HG02642 (cell line): ENCODE measurements around the gene PITPNC1.
"Not testable (repeated sequence)": the region's sequence is repeated elsewhere in the genome, so short reads cannot be mapped to it uniquely, and the experiment has no call there.

ENCODE experiments used
- ATAC-seq: cut with Tn5 transposase; IDR thresholded peaks from one replicate; pipeline ENCODE4 v1.9.1; 2021; ENCODE audit warnings: mild to moderate bottlenecking; ENCODE audit not compliant: unreplicated experiment, poor library complexity

PITPNC1 gene

DNA sequence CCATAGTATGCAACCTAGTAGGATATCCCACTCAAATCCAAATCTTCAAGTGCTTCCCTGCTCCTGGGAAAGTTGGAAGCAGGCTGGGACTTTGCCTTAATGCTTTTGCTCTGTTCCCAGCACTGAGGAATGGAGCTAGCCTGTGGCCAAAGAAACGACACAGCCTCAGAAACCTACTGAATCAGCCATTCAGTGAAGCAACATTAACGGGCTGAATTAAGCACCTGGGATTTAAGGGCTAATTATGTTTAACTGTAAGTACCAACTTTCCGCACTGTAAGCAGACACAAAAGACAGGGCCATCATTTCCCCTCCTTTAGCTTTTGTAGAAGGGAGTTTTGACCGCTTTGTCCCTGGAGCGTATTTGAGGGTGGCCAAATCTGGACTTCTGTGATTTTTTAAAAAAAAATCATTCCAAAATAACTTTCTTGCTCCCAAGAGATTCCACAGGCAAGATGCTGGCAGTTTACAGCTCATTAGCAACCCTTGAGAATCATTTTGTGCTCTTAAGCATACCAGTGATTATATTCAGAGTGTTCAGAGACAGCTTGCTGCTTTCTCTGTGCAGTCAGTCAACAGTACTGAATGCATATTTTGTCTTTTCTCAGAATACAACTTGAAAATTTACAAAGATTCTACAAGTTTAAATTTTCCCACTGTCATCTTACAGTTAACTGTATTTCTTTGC lies 323.1 kb downstream of the PITPNC1 start:
- no peak for ATAC-seq

DNA sequence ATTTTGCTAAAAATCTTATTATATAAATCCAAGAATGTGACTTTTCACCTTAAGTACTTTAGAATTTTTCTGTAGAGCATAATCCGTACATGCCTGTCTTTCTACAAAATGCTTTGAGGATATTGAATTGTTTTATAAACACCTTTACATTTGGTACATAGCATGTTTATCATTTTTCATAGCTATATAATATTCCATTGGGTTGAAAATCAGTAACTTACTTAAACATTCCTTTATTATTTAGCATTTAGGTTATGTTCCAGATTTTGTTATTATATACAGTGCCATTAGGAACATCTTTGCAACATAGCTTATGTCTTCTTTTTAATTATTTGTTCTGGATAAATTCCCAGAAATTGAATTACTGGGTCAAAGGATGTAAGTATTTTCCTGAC lies 323.6 kb downstream of the PITPNC1 start:
- ATAC-seq = no peak

DNA sequence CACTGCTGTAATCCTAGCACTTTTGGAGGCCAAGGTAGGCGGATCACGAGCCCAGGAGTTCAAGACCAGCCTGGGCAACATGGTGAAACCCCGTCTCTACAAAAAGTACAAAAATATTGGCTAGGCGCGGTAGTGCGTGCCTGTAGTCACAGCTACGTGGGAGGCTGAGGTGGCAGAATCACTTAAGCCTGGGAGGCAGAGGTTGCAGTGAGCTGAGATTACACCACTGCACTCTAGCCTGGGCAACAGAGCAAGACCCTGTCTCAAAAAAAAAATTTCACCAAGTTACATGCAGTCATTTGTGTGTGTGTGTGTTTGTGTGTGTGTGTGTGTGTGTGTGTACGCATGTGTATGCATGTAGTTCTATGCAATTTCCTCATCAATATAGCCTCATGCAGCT lies 325.8 kb downstream of the PITPNC1 start:
- not testable (repeated sequence) for ATAC-seq

DNA sequence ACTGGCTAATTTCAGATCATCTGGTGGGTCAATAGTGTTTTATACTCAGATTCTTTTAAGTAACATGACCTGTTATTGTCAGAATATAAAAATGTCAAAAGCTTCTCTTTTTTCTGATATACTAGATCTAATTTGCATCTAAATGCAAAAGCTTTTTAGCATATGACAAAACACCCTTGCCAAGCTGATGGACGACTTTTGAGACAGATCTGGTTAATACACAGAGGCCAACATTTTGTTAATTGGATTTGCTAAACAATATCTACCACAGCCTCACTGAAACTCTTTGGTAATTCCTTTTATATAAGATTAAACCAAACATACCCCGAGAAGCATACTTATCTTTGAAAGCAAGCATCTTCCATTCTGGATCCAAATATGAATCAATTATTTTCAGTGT lies 330.4 kb downstream of the PITPNC1 start:
- ATAC-seq = no peak

DNA sequence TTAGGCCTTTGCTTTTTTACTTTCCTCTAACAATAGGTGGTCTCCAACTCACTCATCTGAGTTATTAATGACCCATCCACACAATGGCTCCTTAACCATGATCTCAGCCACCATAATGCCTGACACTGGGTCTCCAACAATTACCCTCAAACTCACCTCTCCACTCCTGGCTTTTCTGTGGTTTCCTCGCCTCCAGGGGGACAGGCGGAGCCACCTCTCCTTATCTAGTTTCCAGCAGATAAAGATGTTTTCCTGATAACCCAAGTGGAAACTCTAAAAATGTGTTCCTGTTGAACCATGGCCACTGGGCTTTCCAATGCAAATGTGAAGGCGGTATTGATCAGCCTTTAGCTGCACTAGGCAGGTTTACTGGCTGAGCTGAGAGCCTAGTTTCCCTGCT lies 331.3 kb downstream of the PITPNC1 start:
- no peak for ATAC-seq

DNA sequence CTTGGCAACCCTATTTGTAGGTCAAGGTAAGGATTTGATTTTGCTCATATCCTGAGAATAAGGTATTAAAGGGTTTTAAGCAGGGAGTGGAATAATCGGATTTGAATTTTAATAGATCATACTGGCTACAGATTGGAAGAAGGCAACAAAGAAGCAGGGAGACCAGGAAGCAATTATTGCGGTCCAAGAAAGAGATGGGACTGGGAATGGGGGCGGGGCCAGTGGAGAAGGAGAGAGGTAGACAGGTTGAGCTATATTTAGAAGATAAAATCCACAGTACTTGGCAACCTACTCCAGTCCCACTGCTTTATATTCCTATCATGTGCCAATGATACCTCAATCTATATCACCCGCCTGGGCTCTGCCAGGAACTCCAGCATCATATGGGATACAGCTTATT lies 334.8 kb downstream of the PITPNC1 start:
- no peak for ATAC-seq

DNA sequence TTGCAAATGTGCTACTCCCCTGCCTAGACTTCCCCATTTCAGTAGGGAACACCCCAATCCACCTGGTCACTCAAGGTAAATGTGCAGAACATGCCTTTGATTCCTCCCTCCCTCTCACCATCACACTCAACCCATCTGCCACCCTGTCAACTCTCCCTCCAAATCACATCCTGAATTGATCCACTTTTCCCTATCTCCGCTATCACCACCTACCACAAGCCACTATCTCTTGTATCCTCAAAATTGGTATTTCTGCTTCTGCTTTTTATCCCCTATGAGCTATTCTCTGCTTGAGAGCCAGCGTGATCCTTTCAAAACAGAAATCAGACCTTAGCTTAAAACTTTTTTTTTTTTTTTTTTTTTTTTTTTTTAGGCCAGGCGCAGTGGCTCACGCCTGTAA lies 335.3 kb downstream of the PITPNC1 start:
- no peak for ATAC-seq

DNA sequence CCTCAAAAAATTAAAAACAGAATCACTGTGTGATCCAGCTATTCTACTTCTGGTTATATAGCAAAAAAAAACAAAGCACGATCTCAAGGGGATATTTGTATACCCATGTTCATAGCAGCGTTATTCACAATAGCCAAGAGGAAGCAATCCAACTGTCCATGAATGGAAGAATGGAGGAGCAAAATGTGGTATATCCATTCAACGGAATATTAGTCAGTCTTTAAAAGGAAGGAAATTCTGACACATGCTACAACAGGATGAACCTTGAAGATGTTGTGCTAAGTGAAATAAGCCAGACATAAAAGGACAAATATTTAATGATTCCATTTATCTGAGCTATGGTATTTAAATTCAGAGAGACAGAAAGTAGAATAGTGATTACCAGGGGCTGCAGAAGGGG lies 336.1 kb downstream of the PITPNC1 start:
- no peak for ATAC-seq

DNA sequence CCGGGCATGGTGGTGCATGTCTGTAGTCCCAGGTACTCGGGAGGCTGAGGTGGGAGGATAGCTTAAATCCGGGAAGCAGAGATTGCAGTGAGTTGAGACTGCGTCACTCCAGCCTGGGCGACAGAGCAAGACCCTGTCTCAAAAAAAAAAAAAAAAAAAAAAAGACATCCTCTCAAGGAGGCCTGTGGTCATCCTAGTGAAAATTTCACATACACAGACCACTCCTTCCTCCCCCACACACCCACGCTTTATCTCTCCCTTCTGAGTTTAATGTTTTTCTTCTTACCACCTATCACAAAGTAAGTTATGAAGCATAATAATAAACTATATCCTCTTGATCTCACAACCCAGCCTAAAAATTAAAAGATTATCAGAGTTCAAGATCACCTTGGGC lies 339.3 kb downstream of the PITPNC1 start:
- no peak for ATAC-seq

DNA sequence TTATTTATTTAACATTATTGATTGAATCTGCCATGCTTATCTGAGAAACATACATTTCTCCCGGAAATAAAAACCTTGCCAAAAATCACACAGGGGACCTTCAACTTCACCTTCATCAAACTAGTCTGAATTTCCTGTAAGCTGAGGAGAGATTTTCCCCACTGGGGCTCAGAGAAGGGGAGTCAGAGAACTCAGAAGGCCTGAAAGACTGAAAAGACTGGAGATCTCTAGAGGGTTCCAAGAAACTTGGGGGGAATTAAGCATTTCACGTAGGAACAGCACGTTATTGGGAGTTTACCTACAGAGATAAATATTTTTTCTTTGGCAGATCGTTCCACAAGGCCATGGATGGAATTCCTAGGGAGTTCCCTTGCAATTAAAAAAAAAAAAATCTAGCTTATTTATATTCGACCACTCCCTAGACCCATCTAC lies 340.1 kb downstream of the PITPNC1 start:
- no peak for ATAC-seq

DNA sequence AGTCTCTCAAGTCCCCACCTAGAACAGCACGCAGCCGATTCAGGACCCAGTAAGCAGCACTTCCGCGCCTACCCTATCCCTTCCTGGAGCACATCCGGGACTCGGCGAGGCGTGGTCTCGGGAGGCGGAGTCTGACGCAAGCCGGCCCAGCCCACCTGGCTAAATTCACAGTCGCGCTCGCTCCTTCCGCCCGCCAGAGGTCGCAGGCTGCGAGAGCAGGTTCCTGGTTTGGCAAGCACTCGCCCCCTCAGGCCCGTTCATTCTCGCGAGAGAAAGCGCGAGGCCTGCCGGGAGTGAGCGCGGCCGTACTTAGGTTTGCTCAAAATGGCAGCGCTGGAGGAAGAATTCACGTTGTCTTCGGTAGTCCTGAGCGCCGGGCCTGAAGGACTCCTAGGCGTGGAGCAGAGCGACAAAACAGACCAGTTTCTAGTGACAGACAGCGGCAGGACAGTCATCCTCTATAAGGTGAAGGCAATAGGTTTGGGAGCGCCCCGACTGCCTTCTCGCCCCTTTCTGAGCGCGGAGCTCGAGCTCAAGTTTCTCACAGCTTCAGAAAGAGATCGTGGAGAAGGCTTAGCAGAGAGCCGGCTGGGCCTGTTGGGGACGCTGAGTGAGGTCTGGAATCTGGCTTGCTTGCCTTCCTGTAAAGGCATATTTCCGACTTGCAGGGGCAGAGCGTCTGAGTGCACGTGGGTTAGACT lies 340.7 kb downstream of the PITPNC1 start, which contains the start of gene NOL11:
Gene NOL11 (plus strand): TSS at position 313 of the 701 bp plus-strand sequence. CDS start 12 bp downstream, at position 325.
- ATAC-seq = peak; percentile 98

DNA sequence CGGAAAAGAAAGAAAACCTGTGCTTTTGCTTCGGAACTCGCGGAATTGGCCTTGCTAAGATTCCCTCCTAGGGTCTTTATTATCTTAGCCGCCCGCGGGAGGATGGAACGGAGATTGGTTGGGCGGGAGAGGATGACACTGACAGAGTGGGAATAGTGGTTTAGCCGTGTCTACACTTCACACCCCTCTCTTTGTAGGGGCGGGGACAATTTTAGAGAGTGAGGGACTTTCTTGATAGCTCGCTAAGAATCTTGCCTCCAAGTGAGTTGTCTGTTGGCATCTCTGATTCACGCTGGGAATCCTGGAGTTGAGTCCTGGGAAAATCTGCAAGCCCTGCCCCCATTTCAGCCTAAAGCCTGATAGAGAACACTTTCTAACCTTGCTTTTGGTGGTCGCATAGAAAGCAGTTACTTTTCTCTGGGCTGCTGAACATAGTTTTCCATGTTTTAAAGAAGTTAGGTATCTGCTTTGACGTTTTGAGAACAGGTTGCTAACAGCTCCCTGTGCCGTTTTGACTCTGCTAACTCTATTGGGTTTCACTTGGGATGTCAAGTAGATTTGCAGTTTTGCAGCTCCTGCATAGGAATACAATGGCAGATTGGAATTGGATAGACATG lies 341.4 kb downstream of the PITPNC1 start:
- no peak for ATAC-seq

DNA sequence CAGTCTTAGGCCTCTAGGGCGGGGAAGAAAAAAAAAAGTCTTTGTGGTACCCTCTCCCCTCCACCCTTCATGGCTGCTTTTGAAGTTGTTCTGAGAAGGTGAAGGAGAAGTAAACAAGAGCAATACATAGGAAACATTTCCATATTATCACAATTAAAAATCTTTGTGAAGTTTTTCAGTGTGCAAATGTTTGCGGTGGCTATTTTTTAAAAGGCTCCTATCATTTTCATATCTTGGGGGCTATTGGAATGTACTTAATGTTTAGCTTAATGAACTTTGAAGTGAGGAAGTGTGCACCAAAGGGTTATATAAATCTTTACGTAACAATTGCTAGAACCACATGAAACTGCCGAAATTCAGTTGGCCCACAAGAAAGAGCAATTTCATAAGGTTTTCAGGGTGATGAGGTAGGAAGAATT lies 348.3 kb downstream of the PITPNC1 start:
- no peak for ATAC-seq

DNA sequence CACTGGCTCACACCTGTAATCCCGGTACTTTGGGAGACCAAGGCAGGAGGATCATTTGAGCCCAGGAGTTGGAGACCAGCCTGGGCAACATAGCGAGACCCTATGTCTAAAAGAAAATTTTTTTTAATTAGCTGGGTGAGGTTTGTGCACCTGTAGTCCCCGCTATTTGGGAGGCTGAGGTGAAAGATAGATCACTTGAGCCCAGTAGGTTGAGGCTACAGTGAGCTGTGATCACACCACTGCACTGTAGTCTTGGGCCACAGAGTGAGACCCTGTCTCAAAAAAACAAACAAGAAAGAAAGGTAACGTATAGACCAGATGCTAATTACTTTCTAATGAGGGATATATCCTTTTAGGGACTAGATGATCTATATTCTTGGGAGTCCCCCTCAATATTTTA lies 348.7 kb downstream of the PITPNC1 start:
- no peak for ATAC-seq

DNA sequence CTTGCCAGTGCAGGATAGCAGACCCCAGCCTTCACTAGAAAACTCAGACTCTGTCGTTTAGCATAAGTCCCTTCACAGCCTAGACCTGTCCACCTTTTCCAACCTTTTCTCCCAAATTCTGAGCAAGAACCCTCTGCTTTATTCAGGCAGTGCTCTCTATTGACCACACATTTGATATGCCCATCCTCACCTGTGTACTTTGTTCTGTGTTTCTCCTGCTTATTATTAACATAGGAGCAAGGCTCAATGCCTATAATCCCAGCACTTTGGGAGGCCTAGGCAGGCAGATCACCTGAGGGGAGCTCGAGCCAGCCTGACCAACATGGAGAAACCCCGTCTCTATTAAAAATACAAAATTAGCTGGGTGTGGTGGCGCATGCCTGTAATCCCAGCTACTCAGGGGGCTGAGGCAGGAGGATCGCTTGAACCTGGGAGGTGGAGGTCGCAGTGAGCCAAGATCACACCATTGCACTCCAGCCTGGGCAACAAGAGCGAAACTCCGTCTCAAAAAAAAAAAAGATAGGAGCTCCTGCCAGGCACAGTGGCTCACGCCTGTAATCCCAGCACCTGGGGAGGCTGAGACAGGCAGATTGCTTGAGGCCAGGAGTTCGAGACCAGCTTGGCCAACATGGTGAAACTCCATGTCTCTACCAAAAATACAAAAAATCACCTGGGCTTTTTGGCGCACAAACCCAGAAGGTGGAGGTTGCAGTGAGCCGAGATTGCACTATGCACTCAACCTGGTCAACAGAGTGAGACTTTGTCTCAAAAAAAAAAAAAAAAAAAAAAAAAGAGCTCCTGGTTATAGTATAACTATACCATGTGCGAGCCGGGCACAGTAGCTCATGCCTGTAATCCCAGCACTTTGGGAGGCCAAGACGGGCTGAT lies 350.3 kb downstream of the PITPNC1 start:
- not testable (repeated sequence) for ATAC-seq

DNA sequence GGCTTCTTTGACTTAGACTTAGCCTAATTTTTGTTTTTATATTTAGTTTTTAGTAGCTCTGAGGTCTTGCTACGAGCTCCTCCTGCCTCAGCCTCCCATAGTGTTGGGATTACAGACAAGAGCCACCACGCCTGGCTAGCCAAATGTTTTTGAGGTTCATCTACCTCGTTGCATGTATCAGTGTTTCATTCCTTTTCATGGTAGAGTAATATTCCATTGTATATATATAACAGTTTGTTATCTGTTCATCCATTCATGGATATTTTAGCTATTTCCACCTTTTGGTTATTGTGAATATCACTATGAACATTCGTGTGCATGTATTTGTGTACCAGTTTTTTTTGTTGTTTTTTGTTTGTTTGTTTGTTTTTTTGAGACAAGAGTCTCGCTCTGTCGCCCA lies 352.8 kb downstream of the PITPNC1 start:
- no peak for ATAC-seq

DNA sequence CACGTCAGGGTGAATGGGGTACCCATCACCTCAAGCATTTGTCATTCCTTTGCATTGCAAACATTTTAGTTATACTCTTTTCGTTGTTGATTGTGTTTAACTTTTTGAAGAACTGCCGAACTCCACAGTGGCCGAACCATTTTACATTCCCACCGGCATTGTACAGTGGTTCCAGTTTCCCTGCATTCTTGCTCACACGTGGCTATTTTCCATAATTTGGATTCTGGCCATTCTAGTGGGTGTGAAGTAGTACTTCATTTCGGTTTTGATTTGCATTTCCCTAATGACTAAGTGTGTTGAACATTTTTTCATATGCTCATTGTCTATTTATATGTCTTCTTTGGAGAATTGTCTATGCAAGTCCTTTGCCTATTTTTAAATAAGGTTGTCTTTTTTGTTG lies 353.6 kb downstream of the PITPNC1 start:
- ATAC-seq = no peak

DNA sequence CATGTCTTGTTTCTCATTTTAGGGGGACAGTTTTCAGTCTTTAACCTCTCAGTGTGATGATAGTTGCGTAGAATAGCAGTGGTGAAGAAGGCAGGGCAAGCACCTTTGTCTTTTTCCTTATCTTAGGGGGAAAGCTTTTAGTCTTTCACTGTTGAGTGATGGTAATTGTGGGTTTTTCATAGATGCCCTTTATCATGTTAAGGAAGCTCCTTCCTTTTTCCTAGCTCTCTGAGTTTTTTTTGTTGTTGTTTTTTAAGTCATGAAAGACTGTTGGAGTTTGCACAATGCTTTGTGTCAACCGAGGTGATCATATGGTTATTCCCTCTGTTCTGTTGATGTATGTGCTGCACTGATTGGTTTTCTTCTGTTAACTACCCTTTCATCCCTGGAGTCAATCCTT lies 356.4 kb downstream of the PITPNC1 start:
- no peak for ATAC-seq

DNA sequence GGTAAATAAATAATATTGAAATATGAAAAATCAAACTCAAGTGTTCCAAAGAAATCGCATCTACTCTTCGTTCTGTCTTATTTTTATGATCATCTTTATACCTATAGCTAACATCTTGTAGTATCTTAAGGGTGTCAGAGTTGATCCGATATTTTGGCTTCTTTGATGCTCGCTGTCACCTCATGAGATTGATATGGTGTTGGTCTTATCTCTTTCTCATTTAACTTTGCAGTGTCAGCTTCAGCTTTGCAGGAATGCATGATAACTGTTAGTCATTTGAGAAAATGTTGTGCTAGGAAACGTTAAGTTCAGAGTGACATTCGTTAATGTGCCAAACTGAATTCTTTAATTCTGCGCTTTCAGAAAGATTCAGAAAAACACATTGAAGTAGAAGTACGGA lies 360.1 kb downstream of the PITPNC1 start:
- no peak for ATAC-seq

DNA sequence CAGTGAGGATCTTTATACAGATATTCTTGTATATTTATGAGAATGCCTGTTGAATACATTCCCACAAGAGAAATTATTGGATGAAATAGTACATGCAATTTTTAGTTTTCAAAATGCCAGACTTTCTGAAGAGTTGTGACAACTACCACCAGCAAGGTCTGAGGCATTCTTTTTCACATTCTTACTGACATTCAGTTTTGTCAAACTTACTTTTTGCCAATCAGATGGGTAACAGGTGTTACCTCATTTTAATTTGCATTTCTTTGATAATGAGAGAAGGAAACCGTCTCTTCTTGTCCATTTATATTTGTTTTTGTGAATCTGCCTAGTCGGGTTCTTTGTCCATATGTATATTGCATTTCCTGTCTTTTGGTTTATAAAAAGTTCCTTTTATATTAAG lies 364.9 kb downstream of the PITPNC1 start:
- no peak for ATAC-seq
